Astrocyte of the cerebellum (primary cell): ENCODE results near the gene DNASE1L2.
A peak's percentile ranks its signal among the peaks of the same experiment; 100 is the strongest.

ENCODE experiments used
- DNase-seq: peaks from one replicate; pipeline ENCODE4 v3.0.0-alpha.2; 2011; ENCODE audit warnings: low read depth
- H3K4me3 ChIP-seq: 2 replicates; pipeline ENCODE4 v1.5.1; 2011; ENCODE audit warnings: mild to moderate bottlenecking, low read depth, low read length, moderate library complexity
- in situ Hi-C: cut with HindIII; loops from 2 replicates; pipeline ENCODE4 v1.10.0; 2017; ENCODE audit warnings: low sequenced_read_pairs
- TF ChIP-seq, protein P1 (sequence below): IDR thresholded peaks from 2 replicates; pipeline ENCODE4 v1.5.1; 2012; ENCODE audit warnings: low read length, low read depth, moderate library complexity, mild to moderate bottlenecking; ENCODE audit errors: missing control alignments

DNASE1L2 gene

DNA sequence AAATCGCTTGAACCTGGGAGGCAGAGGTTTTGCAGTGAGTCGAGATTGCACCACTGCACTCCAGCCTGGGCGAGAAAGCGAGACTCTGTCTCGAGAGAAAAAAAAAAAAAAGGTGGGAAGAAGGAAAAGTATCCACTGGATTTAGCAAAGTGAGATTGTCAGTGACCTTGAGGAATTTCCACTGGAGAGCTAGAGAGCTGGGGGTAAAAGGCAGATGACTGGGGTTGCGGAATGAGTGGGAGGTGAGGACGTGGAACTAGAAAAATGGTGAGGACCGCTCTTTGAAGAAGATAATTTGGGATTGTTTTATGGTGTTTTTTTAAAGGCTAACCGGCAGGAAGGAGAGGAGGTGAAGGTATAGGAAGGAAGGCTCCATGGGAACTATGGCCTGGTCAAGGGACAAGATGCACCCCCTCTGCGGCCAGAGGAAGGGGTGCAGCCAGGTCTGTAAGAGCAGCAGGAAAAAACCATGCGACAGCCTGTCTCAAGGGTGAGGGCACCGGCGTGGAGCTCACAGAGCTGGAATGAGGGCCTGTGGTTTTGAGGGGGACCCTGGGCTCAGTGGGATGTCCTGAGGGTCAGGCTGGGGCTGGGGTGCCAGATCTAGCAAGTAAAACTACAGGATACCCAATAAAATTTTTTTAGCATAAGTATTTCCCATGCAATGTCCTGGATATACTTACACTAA is 31.7 kb upstream of the DNASE1L2 start:
- in situ Hi-C loops: no loop called here
- TF ChIP-seq, protein P1, sequence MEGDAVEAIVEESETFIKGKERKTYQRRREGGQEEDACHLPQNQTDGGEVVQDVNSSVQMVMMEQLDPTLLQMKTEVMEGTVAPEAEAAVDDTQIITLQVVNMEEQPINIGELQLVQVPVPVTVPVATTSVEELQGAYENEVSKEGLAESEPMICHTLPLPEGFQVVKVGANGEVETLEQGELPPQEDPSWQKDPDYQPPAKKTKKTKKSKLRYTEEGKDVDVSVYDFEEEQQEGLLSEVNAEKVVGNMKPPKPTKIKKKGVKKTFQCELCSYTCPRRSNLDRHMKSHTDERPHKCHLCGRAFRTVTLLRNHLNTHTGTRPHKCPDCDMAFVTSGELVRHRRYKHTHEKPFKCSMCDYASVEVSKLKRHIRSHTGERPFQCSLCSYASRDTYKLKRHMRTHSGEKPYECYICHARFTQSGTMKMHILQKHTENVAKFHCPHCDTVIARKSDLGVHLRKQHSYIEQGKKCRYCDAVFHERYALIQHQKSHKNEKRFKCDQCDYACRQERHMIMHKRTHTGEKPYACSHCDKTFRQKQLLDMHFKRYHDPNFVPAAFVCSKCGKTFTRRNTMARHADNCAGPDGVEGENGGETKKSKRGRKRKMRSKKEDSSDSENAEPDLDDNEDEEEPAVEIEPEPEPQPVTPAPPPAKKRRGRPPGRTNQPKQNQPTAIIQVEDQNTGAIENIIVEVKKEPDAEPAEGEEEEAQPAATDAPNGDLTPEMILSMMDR: no peak

DNA sequence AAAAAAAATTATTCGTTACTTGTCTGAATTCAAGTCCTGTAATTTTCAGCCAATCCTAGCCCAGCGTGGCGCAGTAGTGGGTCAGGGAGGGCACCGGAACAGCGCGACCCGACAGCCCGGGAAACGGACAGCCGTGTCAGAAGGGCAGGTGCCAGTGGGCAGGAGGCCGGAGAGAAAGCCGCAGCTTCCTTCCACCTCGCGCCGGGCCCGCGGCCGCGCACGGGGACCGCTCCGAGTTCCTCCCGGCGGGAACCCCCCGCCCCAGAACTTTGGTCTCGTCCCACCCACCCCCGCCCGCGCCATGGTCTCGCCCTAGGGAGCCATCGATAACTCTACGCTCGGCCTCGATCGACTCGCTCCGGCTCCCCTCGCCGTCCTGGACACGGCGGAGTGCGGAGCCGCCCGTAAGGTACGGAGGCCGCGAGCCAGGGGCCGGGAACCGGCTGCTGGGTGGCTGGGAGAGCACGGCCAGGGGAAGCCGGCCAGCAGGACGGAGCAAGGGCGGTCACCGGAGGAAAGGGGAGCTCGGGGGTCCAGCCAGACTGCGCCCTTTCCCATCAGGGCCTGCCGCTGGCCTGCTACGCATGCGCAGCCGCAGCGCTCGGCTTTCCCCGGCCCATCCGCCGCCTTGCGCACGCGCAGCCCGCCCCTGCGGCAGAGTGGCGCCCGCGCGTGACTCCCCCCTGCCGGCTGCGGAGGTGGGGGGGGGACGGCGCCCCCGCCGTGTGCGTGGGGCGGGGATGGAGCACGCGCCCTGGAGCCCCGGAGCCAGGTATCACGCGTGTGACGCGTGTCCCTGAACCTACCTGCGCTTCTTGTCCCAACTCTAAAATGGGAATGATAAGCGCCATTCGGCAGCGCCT is 30.9 kb upstream of the DNASE1L2 start, which contains the start of gene MLST8:
TSS of gene MLST8 (plus strand) at position 351 of the 863 bp plus-strand sequence. CDS start 632 bp downstream, outside the sequence.
- peak; percentile 59 for DNase-seq
- in situ Hi-C loops: no loop called here
- H3K4me3 ChIP-seq: peak within 1 kb of the TSS; percentile 67
- TF ChIP-seq, protein P1: peak; percentile 10

More for the DNA sequence above, 31.7 kb upstream of the DNASE1L2 start:
- no peak for DNase-seq
- H3K4me3 ChIP-seq: peak overlapping the region; percentile 67

GRCh38 chr16:2205967-2206313 is 30.3 kb upstream of the DNASE1L2 start:
- in situ Hi-C loops: no loop called here
- no peak for DNase-seq
- TF ChIP-seq, protein P1: no peak
- peak overlapping the region; percentile 67 for H3K4me3 ChIP-seq

GRCh38 chr16:2206420-2206779 is 29.8 kb upstream of the DNASE1L2 start:
- DNase-seq: no peak
- H3K4me3 ChIP-seq: peak overlapping the region; percentile 67
- TF ChIP-seq, protein P1: no peak
- in situ Hi-C loops: no loop called here

- in situ Hi-C loops: no loop called here
- TF ChIP-seq, protein P1: no peak
- H3K4me3 ChIP-seq: no peak overlapping the region
- DNase-seq: no peak
These were observed 29.3 kb upstream of the DNASE1L2 start for GRCh38 chr16:2206780-2207433.

- no peak overlapping the region for H3K4me3 ChIP-seq
- in situ Hi-C loops: no loop called here
- TF ChIP-seq, protein P1: no peak
- no peak for DNase-seq
These were observed 28.4 kb upstream of the DNASE1L2 start for GRCh38 chr16:2207872-2208271.
